ENCODE results near the gene PTPRR.

PTPRR gene

DNA sequence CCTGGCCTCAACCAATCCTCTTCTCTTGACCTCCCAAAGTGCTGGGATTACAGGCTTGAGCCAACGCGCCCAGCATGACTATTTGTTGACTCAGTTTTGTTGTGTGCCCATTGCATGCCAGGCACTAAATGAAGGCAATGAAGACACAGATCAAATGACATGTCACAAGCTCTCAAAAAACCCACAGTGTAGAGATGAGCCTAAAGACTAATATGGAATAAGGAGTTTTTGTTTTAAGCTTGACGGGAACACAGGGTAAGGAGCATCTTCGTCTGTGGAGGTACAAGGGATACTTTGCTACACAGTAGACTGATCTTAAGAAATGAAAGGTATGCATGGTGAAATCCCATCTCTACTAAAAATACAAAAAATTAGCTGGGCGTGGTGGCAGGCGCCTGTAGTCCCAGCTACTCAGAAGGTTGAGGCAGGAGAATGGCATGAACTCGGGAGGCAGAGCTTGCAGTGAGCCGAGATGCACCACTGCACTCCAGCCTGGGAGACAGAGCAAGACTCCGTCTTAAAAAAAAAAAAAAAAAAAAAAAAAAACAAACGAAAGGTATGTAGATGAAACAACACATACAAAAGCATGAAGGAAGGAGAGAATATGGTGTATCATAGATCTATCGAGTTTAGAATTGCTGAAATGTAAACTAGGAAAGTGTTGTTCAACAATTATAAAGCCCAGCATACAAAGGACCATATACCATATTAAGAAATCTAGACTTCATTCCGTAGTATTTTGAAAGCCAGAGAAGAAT, 161.2 kb downstream of the PTPRR start:
- Histone ChIP-seq H3K36me3 (no peaks in the 10 kb centered on the region), H3K27ac (no peak overlapping the region), H3K27me3 (no peaks in the 10 kb centered on the region), H3K9me3 (no peaks in the 10 kb centered on the region), H3K4me1 (ENCODE audit: control insufficient read depth in 1 of 2, insufficient read depth in 1 of 2, low read depth in 1 of 2, low read length in 1 of 2) (no peaks in the 10 kb centered on the region), H3K4me3 (ENCODE audit: low read depth in 1 of 2, low read length in 1 of 2) (no peak overlapping the region)
- TF ChIP-seq, protein P1, sequence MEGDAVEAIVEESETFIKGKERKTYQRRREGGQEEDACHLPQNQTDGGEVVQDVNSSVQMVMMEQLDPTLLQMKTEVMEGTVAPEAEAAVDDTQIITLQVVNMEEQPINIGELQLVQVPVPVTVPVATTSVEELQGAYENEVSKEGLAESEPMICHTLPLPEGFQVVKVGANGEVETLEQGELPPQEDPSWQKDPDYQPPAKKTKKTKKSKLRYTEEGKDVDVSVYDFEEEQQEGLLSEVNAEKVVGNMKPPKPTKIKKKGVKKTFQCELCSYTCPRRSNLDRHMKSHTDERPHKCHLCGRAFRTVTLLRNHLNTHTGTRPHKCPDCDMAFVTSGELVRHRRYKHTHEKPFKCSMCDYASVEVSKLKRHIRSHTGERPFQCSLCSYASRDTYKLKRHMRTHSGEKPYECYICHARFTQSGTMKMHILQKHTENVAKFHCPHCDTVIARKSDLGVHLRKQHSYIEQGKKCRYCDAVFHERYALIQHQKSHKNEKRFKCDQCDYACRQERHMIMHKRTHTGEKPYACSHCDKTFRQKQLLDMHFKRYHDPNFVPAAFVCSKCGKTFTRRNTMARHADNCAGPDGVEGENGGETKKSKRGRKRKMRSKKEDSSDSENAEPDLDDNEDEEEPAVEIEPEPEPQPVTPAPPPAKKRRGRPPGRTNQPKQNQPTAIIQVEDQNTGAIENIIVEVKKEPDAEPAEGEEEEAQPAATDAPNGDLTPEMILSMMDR (IDR thresholded peaks at IDR 0.05): no peak

DNA sequence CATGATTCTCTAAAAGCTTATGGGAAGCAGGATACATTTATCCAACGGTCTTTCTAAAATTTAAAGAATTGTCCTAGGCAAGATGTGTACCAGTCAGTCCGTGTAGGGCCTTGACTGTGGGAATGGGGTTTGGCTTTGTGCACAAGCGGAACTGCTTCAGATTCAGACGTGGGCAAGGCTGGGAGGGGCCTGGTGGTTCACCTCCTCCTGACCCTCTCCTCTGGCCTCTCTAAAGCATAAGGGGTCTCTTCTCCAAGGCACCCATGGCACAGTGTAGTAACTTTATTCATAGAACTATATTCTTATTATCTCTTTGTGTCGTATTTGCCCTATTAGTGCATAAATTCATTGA, 162.1 kb downstream of the PTPRR start:
- TF ChIP-seq, protein P1 (IDR thresholded peaks at IDR 0.05): no peak
- Histone ChIP-seq H3K27ac (no peak overlapping the region), H3K36me3 (no peaks in the 10 kb centered on the region), H3K9me3 (no peaks in the 10 kb centered on the region), H3K4me1 (ENCODE audit: control insufficient read depth in 1 of 2, insufficient read depth in 1 of 2, low read depth in 1 of 2, low read length in 1 of 2) (no peaks in the 10 kb centered on the region), H3K4me3 (ENCODE audit: low read depth in 1 of 2, low read length in 1 of 2) (no peak overlapping the region), H3K27me3 (no peaks in the 10 kb centered on the region)

DNA sequence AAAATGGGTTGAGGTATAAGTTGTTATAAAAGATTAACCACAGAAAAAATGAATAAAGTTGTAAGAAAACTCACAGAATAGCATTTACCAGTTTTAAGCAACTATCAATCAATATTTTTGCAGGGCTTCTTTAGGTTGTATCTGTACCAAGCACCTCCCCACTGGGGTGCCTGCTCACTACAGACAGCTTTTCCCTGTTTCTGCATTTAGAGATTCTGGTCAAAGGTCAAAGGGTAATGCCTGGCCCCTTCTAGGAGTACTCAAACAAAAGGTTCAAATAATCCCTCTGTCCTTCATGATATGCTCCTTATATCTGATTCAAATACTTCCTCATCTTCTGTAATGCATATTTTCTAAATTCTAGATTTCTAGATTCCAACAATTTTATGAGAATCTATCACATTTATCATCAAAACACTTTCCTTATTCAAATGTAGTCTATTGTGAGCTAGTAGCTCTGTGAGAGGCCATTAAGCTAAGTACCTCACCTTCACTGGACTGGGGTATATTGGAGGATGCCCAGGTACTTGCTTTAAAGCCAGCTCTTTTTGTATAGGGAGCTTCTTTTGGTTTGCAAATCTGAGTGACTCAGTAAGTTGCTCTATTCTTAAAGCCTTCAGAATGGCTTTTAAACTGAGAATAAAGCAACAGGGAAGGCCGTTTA, 162.6 kb downstream of the PTPRR start:
- Histone ChIP-seq H3K9me3 (no peaks in the 10 kb centered on the region), H3K4me1 (ENCODE audit: control insufficient read depth in 1 of 2, insufficient read depth in 1 of 2, low read depth in 1 of 2, low read length in 1 of 2) (no peaks in the 10 kb centered on the region), H3K27me3 (no peaks in the 10 kb centered on the region), H3K27ac (no peak overlapping the region), H3K4me3 (ENCODE audit: low read depth in 1 of 2, low read length in 1 of 2) (no peak overlapping the region), H3K36me3 (no peaks in the 10 kb centered on the region)
- TF ChIP-seq, protein P1 (IDR thresholded peaks at IDR 0.05): no peak

DNA sequence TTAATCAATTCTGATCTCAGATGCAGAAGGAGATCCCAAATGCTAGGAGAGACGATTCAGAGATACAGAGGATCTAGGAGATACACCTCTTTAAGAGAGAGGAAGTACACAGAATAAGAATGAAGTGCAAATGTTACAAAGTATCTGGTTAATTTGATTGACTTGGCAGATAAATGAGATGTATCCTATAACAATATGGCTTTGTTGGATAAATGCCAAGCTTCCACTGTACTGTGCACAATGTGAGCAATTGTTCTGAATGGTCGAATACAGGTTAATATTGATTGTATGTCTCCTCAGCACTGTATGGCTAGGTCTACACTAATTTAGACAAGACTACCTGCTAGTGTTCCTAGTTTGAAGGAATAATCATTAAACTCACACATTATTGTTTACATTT, 163.7 kb downstream of the PTPRR start:
- TF ChIP-seq, protein P1 (IDR thresholded peaks at IDR 0.05): no peak
- H3K36me3 ChIP-seq: no peaks in the 10 kb centered on the region
- no peak overlapping the region for H3K4me3 ChIP-seq (ENCODE audit: low read depth in 1 of 2, low read length in 1 of 2)
- H3K27ac ChIP-seq: no peak overlapping the region
- no peaks in the 10 kb centered on the region for H3K27me3 ChIP-seq
- H3K4me1 ChIP-seq (ENCODE audit: control insufficient read depth in 1 of 2, insufficient read depth in 1 of 2, low read depth in 1 of 2, low read length in 1 of 2): no peaks in the 10 kb centered on the region
- no peaks in the 10 kb centered on the region for H3K9me3 ChIP-seq

DNA sequence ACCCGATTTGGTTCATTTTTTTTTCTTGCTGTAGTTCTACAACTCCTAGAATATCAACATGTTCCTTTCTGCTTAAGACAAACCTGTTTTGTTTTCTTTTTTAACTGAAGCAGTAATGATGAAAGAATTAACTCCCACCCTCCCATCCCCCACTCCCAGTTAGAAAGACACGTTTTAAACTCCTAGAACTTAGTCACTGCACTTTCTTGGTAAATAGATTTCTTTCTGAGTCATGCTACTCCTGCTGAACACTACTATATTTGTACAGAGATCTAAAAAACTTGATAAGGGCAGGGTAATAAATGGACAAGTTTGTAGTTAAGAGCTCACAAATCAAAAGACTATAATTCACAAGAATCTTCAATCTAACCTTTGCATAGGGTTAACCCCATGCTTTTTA, 164.4 kb downstream of the PTPRR start:
- no peaks in the 10 kb centered on the region for H3K9me3 ChIP-seq
- TF ChIP-seq, protein P1 (IDR thresholded peaks at IDR 0.05): no peak
- no peaks in the 10 kb centered on the region for H3K4me1 ChIP-seq (ENCODE audit: control insufficient read depth in 1 of 2, insufficient read depth in 1 of 2, low read depth in 1 of 2, low read length in 1 of 2)
- H3K27ac ChIP-seq: no peak overlapping the region
- no peak overlapping the region for H3K4me3 ChIP-seq (ENCODE audit: low read depth in 1 of 2, low read length in 1 of 2)
- H3K27me3 ChIP-seq: no peaks in the 10 kb centered on the region
- H3K36me3 ChIP-seq: no peaks in the 10 kb centered on the region
